Activated T-cell treated with anti-CD3 and anti-CD28 coated beads for 24 hours (primary cell): ENCODE results near the gene EGLN2.
"Not testable (repeated sequence)": the region's sequence is repeated elsewhere in the genome, so short reads cannot be mapped to it uniquely, and the experiment has no call there.

Source experiments
- DNase-seq: peaks from one replicate; pipeline ENCODE4 v3.0.0-alpha.2; 2020; ENCODE audit warnings: low read depth

Gene EGLN2

GRCh38 chr19:40802300-40803169 lies 3.5 kb downstream of the EGLN2 start:
- DNase-seq: no peak

GRCh38 chr19:40803170-40803856 lies 4.3 kb downstream of the EGLN2 start:
- no peak for DNase-seq

GRCh38 chr19:40803857-40804782 lies 5.1 kb downstream of the EGLN2 start:
- no peak for DNase-seq

GRCh38 chr19:40804783-40805242 lies 5.8 kb downstream of the EGLN2 start:
- DNase-seq: no peak

DNA sequence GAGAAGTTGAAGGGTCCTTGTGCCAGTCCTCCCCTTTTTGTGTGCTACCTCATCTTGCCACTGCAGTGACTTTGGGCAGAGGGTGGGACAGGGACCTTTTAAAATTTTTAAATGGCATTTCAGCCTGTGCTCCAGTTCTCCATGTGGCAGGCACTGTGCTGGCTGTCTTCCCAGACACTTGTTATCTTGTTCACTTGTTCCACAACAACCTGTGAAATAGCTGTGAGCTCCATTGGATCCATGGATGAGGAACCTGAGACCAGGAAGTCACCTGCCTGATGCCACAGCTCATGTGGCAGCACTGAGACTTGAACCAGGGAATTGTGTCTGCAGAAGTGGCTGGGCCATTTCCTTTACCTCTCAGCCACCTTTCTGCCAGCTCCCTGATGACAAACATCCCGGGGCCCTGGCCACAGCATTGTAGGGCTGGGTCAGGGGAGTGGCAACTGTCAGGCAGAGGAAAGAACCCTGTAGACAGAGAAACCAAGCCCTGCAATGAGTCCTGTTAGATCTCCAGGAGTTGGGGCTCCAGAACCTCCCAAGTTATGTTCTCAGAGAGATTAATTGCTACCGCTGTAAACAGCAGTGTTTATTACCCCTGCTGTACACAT lies 6.4 kb downstream of the EGLN2 start:
- DNase-seq: no peak

DNA sequence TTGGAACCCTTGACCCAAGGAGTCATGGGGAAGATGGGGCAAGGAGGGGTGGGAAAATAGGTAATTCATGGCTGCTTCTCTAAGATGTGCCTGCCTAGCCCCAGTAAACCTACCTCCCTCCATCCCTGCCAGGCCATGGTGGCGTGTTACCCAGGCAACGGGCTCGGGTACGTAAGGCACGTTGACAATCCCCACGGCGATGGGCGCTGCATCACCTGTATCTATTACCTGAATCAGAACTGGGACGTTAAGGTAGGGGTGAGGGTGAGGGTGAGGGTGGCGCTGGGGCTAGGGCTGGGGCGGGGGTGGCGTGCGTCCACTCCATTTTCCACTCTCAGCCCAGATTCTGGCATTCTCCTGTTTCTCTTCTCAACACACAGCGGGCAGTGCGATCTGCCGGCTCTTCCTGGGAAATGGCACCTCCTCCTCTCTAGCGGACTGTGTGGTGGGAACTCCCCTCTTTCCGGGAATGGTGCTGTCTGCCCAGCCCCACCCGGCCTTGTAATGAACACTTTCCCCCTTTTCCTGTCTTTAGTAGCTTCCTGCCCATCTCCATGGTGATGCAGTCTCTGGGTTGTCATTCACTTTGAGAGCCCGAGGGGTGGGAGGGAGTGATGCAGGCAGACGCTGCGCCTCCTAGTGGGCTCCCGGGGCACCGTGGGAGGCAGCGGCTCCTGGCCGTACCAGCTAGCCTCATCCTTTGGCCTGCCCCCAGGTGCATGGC lies 7.6 kb downstream of the EGLN2 start:
- peak; percentile 73 for DNase-seq

GRCh38 chr19:40807147-40808020 lies 8.4 kb downstream of the EGLN2 start:
- no peak for DNase-seq

DNA sequence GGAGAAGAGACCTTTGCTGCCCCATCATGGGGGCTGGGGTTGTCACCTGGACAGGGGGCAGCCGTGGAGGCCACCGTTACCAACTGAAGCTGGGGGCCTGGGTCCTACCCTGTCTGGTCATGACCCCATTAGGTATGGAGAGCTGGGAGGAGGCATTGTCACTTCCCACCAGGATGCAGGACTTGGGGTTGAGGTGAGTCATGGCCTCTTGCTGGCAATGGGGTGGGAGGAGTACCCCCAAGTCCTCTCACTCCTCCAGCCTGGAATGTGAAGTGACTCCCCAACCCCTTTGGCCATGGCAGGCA lies 9.0 kb downstream of the EGLN2 start:
- no peak for DNase-seq

DNA sequence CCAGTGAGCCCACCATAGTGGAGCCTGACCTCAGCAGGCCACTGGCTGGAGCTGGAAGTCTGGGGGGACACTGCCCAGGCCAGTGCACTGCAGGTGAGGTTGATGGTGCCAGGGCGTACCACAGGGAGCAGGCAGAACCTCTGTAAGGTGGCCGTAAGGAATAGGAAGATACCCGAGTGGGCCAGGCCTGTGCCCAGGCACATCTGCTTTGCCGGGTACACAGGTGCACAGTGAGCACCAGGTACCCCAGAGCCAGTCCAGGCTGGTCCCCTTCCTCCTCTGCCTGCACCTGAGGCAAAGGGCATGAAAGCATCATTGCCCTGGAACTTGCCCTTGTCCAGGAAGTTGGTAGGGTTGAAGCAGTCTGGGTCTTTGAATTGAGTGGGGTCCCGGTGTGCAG lies 9.5 kb downstream of the EGLN2 start:
- DNase-seq: no peak

- DNase-seq: no peak
Measured at GRCh38 chr19:40809358-40810086, 10.5 kb downstream of the EGLN2 start.

GRCh38 chr19:40810160-40810559 lies 11.2 kb downstream of the EGLN2 start:
- DNase-seq: no peak

- not testable (repeated sequence) for DNase-seq
Measured at GRCh38 chr19:40810649-40811408, 11.8 kb downstream of the EGLN2 start.

DNA sequence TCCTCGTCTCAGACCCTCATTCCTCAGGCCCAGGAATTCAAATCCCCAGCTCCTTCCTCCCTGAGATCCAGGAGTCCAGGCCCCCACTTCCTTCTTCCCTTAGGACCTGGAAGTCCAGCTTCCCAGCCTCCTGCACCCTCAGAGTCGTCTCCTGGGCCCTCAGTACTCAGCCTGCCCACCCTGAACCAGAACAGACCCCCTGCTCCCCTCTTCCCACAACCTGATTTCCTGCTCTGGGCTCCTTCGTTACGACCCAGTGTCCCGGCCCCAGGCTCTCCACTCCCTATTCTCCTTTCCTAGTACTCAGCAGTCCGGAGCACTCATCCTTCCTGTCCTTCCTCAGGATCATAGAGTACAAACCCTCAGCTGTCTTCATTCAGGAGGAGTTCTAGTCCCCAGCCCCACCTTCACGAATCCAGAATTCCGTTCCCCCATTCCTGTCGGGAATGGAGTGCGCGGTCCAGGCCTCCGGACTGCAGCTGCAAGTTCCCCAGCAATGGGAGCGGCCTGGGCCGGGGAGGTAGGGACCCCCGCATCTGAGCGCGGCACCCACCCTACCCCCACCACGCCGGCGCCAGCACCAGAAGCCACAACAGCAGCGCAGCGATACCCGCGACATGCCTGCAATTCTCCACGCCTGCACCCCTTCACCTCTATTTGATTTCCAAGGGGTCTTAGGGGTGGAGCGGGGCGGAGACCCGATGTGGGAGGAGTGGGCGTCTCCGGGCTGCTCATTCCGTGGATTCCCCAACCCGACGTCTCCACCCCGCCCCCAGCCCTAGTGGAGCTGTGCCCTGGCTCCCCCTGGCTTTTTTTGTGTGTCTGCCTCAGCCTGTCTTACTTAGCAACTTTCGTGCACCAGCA lies 12.7 kb downstream of the EGLN2 start:
- no peak for DNase-seq

DNA sequence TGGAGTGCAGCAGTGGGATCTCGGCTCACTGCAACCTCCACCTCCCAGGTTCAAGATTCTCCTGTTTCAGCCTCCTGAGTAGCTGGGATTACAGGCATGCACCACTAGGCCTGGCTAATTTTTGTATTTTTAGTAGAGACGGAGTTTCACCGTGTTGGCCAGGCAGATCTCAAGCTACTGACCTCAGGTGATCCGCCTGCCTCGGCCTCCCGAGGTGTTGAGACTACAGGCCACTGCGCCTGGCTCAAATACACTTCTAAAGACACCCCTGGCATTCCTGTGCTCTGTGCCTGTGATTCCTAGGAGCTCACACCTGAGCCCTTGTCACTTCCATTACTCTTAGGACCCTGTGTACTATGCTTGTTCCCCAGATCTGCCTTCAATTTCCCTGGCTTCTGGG lies 13.6 kb downstream of the EGLN2 start:
- DNase-seq: not testable (repeated sequence)

GRCh38 chr19:40813182-40813581 lies 14.2 kb downstream of the EGLN2 start:
- no peak for DNase-seq

DNA sequence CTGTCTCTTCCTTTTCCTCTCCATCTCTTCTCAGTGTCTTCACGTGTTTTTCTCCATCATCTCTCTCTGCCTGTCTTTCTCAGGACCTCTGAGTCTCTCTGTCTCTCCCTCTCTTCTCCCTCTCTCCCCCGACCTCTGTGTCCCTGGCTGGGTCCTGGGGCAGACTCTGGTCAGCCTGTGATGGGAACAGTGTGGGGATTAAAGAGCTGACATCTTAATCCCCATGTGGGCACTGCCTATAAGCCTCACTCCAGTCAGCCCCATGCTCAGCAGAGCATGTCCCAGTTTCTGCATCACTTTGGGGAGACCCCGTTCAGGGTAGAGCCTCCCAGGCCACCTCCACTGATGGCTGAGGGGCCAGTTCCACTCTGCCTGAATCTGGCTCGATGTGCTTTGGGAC lies 16.2 kb downstream of the EGLN2 start:
- DNase-seq: no peak

DNA sequence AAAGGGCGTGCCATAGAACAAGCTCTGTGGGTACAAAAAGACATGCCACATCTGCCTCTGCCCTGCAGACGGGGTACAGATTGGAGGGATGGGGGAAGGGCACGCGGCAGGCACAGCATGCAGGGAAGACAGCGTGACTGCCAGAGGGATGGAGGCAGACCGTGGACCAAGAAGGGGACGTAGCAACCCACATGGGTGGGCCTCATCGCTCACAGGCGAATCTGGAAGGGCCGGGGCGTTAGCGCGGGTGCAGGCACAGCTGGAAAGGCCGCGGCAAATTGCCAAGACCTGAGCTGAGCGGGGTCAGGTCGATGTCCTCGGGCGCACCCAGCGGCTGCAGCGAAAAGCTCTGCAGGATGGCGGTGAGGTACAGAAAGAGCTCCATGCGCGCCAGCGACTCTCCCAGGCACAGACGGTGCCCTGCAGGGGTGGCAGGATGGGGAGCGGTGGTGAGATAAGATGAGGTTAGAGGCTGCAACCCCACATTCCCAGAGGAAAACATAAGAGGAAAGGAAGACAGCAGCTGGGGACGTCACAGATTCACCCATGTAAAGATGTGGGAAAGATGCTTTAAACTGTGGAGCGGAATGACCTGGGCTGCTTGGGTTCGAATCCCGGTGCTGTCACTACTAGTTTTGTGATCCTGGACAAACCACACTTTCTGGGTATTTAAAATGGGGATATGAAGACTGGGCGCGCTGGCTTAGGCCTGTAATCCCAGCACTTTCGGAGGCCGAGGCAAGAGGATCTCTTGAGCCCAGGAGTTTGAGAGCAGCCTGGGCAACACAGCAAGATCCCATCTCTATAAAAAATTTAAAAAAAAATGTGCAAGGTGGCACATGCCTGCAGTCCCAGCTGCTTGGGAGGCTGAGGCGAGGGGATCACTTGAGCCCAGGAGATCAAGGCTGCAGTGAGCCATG lies 19.7 kb downstream of the EGLN2 start:
- DNase-seq: not testable (repeated sequence)
